Upper lobe of left lung (tissue), 4 donors: ENCODE measurements around the gene LAMTOR2.

Experiments used
- POLR2A ChIP-seq, 4 donors: fragments of 450-650 bp; IDR thresholded peaks; one replicate each; pipeline ENCODE4 v1.5.1; 2016 to 2017; ENCODE audit warnings: antibody characterized with exemption in 4 of 4, mild to moderate bottlenecking in 2 of 4
- TF ChIP-seq, protein P1 (sequence below), 6 experiments: fragments of 450-650 bp in 4 of 6; fragments of 200-600 bp in 2 of 6; sonication (generic) in 2 of 6; IDR thresholded peaks; one replicate each; pipeline ENCODE4 v1.5.1; 2016 to 2019; ENCODE audit warnings: antibody characterized with exemption in 6 of 6

DNA sequence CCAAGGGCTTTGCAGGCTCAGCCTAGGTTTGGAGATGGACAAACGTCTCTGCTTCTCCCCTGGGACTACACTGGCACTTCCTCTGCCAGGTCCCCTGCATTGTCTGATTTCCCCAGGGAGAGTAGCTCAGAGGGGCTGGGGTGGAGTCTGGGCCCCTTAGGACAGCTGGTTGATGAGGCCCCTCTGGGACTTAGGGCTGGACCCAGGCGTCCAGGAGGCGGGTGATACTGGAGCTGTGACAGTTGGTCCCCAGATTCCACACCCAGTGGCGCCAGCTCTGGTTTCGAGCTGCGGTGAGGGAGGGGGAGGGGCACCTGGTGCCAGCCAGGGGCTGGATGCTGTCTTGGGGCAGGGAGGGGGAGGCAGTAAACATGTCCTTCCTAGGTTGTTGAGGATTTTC, 35.1 kb downstream of the LAMTOR2 start:
- TF ChIP-seq, protein P1, sequence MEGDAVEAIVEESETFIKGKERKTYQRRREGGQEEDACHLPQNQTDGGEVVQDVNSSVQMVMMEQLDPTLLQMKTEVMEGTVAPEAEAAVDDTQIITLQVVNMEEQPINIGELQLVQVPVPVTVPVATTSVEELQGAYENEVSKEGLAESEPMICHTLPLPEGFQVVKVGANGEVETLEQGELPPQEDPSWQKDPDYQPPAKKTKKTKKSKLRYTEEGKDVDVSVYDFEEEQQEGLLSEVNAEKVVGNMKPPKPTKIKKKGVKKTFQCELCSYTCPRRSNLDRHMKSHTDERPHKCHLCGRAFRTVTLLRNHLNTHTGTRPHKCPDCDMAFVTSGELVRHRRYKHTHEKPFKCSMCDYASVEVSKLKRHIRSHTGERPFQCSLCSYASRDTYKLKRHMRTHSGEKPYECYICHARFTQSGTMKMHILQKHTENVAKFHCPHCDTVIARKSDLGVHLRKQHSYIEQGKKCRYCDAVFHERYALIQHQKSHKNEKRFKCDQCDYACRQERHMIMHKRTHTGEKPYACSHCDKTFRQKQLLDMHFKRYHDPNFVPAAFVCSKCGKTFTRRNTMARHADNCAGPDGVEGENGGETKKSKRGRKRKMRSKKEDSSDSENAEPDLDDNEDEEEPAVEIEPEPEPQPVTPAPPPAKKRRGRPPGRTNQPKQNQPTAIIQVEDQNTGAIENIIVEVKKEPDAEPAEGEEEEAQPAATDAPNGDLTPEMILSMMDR (IDR thresholded peaks at IDR 0.05) = no peak
- TF ChIP-seq POLR2A (IDR thresholded peaks at IDR 0.05) = no peak
